Mesodermal cell (in vitro differentiated cells): ENCODE data around the gene ADIPOQ.
"Not testable (repeated sequence)": the region's sequence is repeated elsewhere in the genome, so short reads cannot be mapped to it uniquely, and the experiment has no call there.

Source experiments
- H3K27ac ChIP-seq: 2 replicates; pipeline ENCODE4 v1.7.0; 2013; ENCODE audit warnings: mild to moderate bottlenecking, low read depth, low read length, moderate library complexity; ENCODE audit not compliant: severe bottlenecking
- H3K36me3 ChIP-seq: 2 replicates; pipeline ENCODE4 v1.7.1; 2013; ENCODE audit warnings: mild to moderate bottlenecking, low read length, moderate library complexity; ENCODE audit not compliant: control insufficient read depth, insufficient read depth
- H3K4me1 ChIP-seq: one replicate; pipeline ENCODE4 v1.7.1; 2013; ENCODE audit warnings: mild to moderate bottlenecking, low read length; ENCODE audit not compliant: insufficient read depth, control insufficient read depth, poor library complexity, severe bottlenecking
- H3K4me3 ChIP-seq: 2 replicates; pipeline ENCODE4 v1.7.0; 2013; ENCODE audit warnings: low read length, control low read depth, mild to moderate bottlenecking; ENCODE audit not compliant: insufficient read depth, poor library complexity, severe bottlenecking; ENCODE audit errors: extremely low read depth
- H3K9me3 ChIP-seq: 2 replicates; pipeline ENCODE4 v1.7.1; 2013; ENCODE audit warnings: mild to moderate bottlenecking, low read length, moderate library complexity; ENCODE audit not compliant: control insufficient read depth
- WGBS, 2 experiments: methylation state at CpG; one replicate each; pipeline ENCODE4 v1.1.5; 2013; ENCODE audit warnings: missing lambda C conversion rate in 2 of 2; ENCODE audit not compliant: insufficient coverage in 2 of 2; 5-methylcytosine and 5-hydroxymethylcytosine counted together

Gene ADIPOQ

GRCh38 chr3:186871403-186871924 lies 29.0 kb downstream of the ADIPOQ start:
- peaks cover 7% of the 10 kb centered on the region for H3K4me1 ChIP-seq

GRCh38 chr3:186873796-186874195 lies 31.3 kb downstream of the ADIPOQ start:
- H3K27ac ChIP-seq, H3K36me3 ChIP-seq, H3K4me3 ChIP-seq, H3K4me1 ChIP-seq, H3K9me3 ChIP-seq: not testable (repeated sequence)
- WGBS, 2 experiments = 100% methylated on average over 1 of the region's 30 CpGs; no CpG with 5 or more reads in 1 of the 2 experiments

More at GRCh38 chr3:186871403-186871924, 29.0 kb downstream of the ADIPOQ start:
- H3K4me3 ChIP-seq = no peak overlapping the region
- H3K27ac ChIP-seq = peak overlapping the region; percentile 32
- H3K36me3 ChIP-seq = no peaks in the 10 kb centered on the region
- WGBS, 2 experiments = 46 to 54% methylated on average over 1 of the region's 2 CpGs
- H3K9me3 ChIP-seq = peaks cover 6% of the 10 kb centered on the region

- not testable (repeated sequence) for H3K36me3 ChIP-seq, H3K9me3 ChIP-seq, H3K27ac ChIP-seq, H3K4me3 ChIP-seq, H3K4me1 ChIP-seq
- WGBS, 2 experiments = 80 to 98% methylated on average over 1 to 13 of the region's 24 CpGs
These were observed 31.7 kb downstream of the ADIPOQ start for GRCh38 chr3:186874216-186874615.

- H3K27ac ChIP-seq, H3K36me3 ChIP-seq, H3K4me1 ChIP-seq, H3K9me3 ChIP-seq, H3K4me3 ChIP-seq: not testable (repeated sequence)
- WGBS, 2 experiments = no CpG with 5 or more reads among the region's 4 CpGs
These were observed 32.3 kb downstream of the ADIPOQ start for GRCh38 chr3:186874841-186875240.

GRCh38 chr3:186875708-186876107 lies 33.2 kb downstream of the ADIPOQ start:
- Histone ChIP-seq H3K36me3 (no peaks in the 10 kb centered on the region), H3K4me1 (peaks cover 7% of the 10 kb centered on the region), H3K9me3 (peaks cover 10% of the 10 kb centered on the region), H3K27ac (no peak overlapping the region), H3K4me3 (no peak overlapping the region)
- WGBS, 2 experiments = no CpG with 5 or more reads among the region's 1 CpG

- Histone ChIP-seq H3K4me3 (no peak overlapping the region), H3K27ac (no peak overlapping the region), H3K4me1 (peaks cover 6% of the 10 kb centered on the region), H3K9me3 (peaks cover 4% of the 10 kb centered on the region), H3K36me3 (no peaks in the 10 kb centered on the region)
- no CpG with 5 or more reads among the region's 1 CpG for WGBS, 2 experiments
These were observed 37.3 kb downstream of the ADIPOQ start for GRCh38 chr3:186879781-186880180.

- 85 to 96% methylated on average over 3 to 4 of the region's 4 CpGs for WGBS, 2 experiments
- no peaks in the 10 kb centered on the region for H3K36me3 ChIP-seq
- H3K4me1 ChIP-seq = peaks cover 6% of the 10 kb centered on the region
- H3K4me3 ChIP-seq = no peak overlapping the region
- H3K27ac ChIP-seq = no peak overlapping the region
- H3K9me3 ChIP-seq = peaks cover 4% of the 10 kb centered on the region
These were observed 37.9 kb downstream of the ADIPOQ start for GRCh38 chr3:186880406-186880805.

GRCh38 chr3:186882150-186882524 lies 39.6 kb downstream of the ADIPOQ start:
- Histone ChIP-seq H3K9me3 (no peaks in the 10 kb centered on the region), H3K36me3 (no peaks in the 10 kb centered on the region), H3K4me3 (no peak overlapping the region), H3K4me1 (peaks cover 20% of the 10 kb centered on the region), H3K27ac (peak overlapping the region; percentile 82)
- WGBS, 2 experiments = 88 to 100% methylated on average over 2 of the region's 4 CpGs

GRCh38 chr3:186882881-186883685 lies 40.6 kb downstream of the ADIPOQ start:
- peak overlapping the region; percentile 58 for H3K27ac ChIP-seq
- 83 to 100% methylated on average over 5 of the region's 6 CpGs for WGBS, 2 experiments
- peaks cover 24% of the 10 kb centered on the region for H3K4me1 ChIP-seq
- no peaks in the 10 kb centered on the region for H3K9me3 ChIP-seq
- H3K4me3 ChIP-seq = no peak overlapping the region
- H3K36me3 ChIP-seq = no peaks in the 10 kb centered on the region

- WGBS, 2 experiments = 90 to 100% methylated on average over 1 of the region's 1 CpG
- H3K9me3 ChIP-seq = no peaks in the 10 kb centered on the region
- no peak overlapping the region for H3K4me3 ChIP-seq
- H3K36me3 ChIP-seq = no peaks in the 10 kb centered on the region
- H3K4me1 ChIP-seq = peaks cover 29% of the 10 kb centered on the region
- no peak overlapping the region for H3K27ac ChIP-seq
These were observed 41.2 kb downstream of the ADIPOQ start for GRCh38 chr3:186883686-186884058.

- not testable (repeated sequence) for H3K36me3 ChIP-seq, H3K4me3 ChIP-seq, H3K9me3 ChIP-seq, H3K27ac ChIP-seq
- WGBS, 2 experiments = 96 to 97% methylated on average over 13 to 14 of the region's 29 CpGs
- H3K4me1 ChIP-seq = peaks cover 33% of the 10 kb centered on the region
These were observed 42.4 kb downstream of the ADIPOQ start for GRCh38 chr3:186884868-186885267.
